Measurements from ENCODE around the gene DISP3. TPM values are rescaled to one million over a fixed set of nuclear protein-coding genes. Genes with fewer than 3 reads are reported as not detected.

DISP3 gene
- total and polyA plus RNA-seq, 11 donors, result 0.03 to 0.45 (median 0.12) TPM; not detected in 5

DNA sequence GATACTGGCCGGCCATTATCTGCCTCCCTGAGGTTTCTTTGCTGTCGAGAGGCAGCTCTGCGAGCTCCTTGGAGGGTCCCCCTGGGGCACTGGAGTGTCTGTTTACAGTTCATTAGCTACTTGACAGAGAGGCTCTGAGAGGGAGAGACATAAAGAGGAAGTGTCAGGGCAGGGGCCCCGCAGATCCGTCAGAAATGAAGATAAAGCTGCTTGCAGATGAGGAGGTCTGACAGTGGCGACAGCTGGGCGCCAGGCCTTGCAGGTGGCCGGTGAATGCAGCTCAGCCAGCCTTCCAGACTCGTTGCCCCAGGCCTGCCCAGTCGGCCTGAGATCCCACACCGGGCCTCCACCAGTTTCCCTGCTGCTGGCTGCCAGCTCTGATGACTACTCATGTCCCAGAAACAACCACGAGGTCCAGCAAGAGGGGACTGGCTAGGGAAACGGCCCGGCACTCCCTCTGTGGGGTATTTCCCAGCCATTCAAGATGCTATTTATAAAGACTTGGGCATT lies 84.7 kb downstream of the DISP3 start:
- Histone ChIP-seq H3K9me3 (no peaks in the 10 kb centered on the region), H3K27me3 (peaks cover 0 to 67% (median 26%) of the 10 kb centered on the region in 9 donors), H3K4me3 (no peak overlapping the region), H3K27ac (no peak overlapping the region), H3K36me3 (no peaks in the 10 kb centered on the region), H3K4me1 (no peaks in the 10 kb centered on the region)
- peak in 1 of 4 donors; percentile 61 for ATAC-seq
- 4 to 22% (median 8%) methylated on average over 12 to 14 of the region's 14 CpGs for WGBS, 4 donors
- TF ChIP-seq, protein P1, sequence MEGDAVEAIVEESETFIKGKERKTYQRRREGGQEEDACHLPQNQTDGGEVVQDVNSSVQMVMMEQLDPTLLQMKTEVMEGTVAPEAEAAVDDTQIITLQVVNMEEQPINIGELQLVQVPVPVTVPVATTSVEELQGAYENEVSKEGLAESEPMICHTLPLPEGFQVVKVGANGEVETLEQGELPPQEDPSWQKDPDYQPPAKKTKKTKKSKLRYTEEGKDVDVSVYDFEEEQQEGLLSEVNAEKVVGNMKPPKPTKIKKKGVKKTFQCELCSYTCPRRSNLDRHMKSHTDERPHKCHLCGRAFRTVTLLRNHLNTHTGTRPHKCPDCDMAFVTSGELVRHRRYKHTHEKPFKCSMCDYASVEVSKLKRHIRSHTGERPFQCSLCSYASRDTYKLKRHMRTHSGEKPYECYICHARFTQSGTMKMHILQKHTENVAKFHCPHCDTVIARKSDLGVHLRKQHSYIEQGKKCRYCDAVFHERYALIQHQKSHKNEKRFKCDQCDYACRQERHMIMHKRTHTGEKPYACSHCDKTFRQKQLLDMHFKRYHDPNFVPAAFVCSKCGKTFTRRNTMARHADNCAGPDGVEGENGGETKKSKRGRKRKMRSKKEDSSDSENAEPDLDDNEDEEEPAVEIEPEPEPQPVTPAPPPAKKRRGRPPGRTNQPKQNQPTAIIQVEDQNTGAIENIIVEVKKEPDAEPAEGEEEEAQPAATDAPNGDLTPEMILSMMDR (IDR thresholded peaks at IDR 0.05), result no peak
- no peak for TF ChIP-seq POLR2A (IDR thresholded peaks at IDR 0.05)
- DNase-seq, result no peak
- intact Hi-C loops (cut with DNase I), result no loop called here

DNA sequence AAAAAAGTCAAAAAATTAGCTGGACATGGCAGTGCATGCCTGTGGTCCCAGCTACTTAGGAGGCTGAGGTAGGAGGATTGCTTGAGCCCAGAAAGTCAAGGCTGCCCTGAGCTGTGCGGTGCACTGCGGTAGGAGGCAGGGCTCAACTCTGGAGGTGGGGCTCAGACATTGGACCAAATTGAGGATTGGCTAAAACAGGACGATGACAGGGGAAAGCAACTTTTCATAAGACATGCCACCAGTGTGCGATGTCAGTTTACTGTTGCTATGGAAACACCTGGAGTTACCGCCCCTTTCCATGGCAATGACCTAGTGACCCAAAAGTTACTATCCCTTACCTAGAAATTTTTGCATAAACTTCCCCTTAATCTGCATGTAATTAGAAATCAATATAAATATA lies 85.3 kb downstream of the DISP3 start:
- no peaks in the 10 kb centered on the region for H3K9me3 ChIP-seq
- H3K27me3 ChIP-seq, result peaks cover 0 to 61% (median 25%) of the 10 kb centered on the region in 9 donors
- ATAC-seq, result no peak
- no peak overlapping the region for H3K4me3 ChIP-seq
- no peaks in the 10 kb centered on the region for H3K4me1 ChIP-seq
- TF ChIP-seq, protein P1 (IDR thresholded peaks at IDR 0.05), result no peak
- TF ChIP-seq POLR2A (IDR thresholded peaks at IDR 0.05), result no peak
- 72 to 80% (median 75%) methylated on average over 5 of the region's 5 CpGs for WGBS, 4 donors
- DNase-seq, result no peak
- H3K36me3 ChIP-seq, result no peaks in the 10 kb centered on the region
- intact Hi-C loops (cut with DNase I), result no loop called here
- no peak overlapping the region for H3K27ac ChIP-seq

GRCh38 chr1:11566042-11566850 lies 87.3 kb downstream of the DISP3 start:
- ATAC-seq (no peak), DNase-seq (no peak)
- Histone ChIP-seq H3K27me3 (peaks cover 0 to 56% (median 18%) of the 10 kb centered on the region in 9 donors), H3K9me3 (no peaks in the 10 kb centered on the region), H3K4me1 (no peaks in the 10 kb centered on the region), H3K27ac (no peak overlapping the region), H3K4me3 (no peak overlapping the region), H3K36me3 (no peaks in the 10 kb centered on the region)
- 78 to 81% (median 79%) methylated on average over 16 of the region's 16 CpGs for WGBS, 4 donors
- no peak for TF ChIP-seq POLR2A (IDR thresholded peaks at IDR 0.05)
- TF ChIP-seq, protein P1 (IDR thresholded peaks at IDR 0.05), result no peak
- intact Hi-C loops (cut with DNase I), result no loop called here

- no peaks in the 10 kb centered on the region for H3K36me3 ChIP-seq
- no peak overlapping the region for H3K4me3 ChIP-seq
- 75 to 88% (median 85%) methylated on average over 11 of the region's 11 CpGs for WGBS, 4 donors
- TF ChIP-seq, protein P1 (IDR thresholded peaks at IDR 0.05), result no peak
- no peak for TF ChIP-seq POLR2A (IDR thresholded peaks at IDR 0.05)
- ATAC-seq, result no peak
- no peak for DNase-seq
- no peaks in the 10 kb centered on the region for H3K9me3 ChIP-seq
- intact Hi-C loops (cut with DNase I), result no loop called here
- H3K4me1 ChIP-seq, result peaks cover 0 to 7% (median 1%) of the 10 kb centered on the region in 12 donors
- H3K27ac ChIP-seq, result no peak overlapping the region
- H3K27me3 ChIP-seq, result peaks cover 0 to 64% (median 18%) of the 10 kb centered on the region in 9 donors
Observed at GRCh38 chr1:11567244-11568065, 88.5 kb downstream of the DISP3 start.
